Activated T-cell treated with anti-CD3 and anti-CD28 coated beads, Interleukin-2, amount 50 U/mL, for 24 hours (primary cell): ENCODE measurements around the gene UST.
"Not testable (repeated sequence)": the region's sequence is repeated elsewhere in the genome, so short reads cannot be mapped to it uniquely, and the experiment has no call there.

ENCODE experiments used
- DNase-seq: peaks from one replicate; pipeline ENCODE4 v3.0.0-alpha.2; 2020
- H3K27ac Mint-ChIP-seq: 2 replicates; pipeline ENCODE4 v1.8.0; 2020; ENCODE audit warnings: mild to moderate bottlenecking, mixed read lengths
- H3K27me3 Mint-ChIP-seq: 2 replicates; pipeline ENCODE4 v1.8.0; 2020; ENCODE audit warnings: mixed read lengths
- H3K36me3 Mint-ChIP-seq: 2 replicates; pipeline ENCODE4 v1.8.0; 2020; ENCODE audit warnings: low read depth, mixed read lengths
- H3K4me1 Mint-ChIP-seq: 2 replicates; pipeline ENCODE4 v1.8.0; 2020; ENCODE audit warnings: low read depth, mixed read lengths
- H3K4me3 Mint-ChIP-seq: 2 replicates; pipeline ENCODE4 v1.8.0; 2020; ENCODE audit warnings: mild to moderate bottlenecking, moderate library complexity, mixed read lengths
- H3K9me3 Mint-ChIP-seq: 2 replicates; pipeline ENCODE4 v1.8.0; 2020; ENCODE audit warnings: mixed read lengths

UST gene

DNA sequence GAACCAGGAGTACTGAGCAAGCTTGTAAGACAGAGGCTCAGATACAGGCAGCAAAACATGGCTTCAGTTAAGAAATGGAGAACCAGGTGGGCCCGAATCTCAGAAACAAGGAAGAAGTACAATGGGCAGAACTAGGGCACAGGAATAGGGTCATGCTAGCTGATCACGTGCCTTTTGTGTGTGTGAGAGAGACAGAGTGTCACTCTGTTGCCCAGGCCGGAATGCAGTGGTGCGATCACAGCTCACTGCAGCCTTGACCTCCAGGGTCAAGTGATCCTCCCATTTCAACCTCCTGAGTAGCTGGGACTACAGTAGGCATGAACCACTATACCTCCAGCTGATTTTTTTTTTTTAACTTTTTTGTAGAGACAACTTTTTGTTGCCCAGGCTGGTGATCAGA, 257.8 kb downstream of the UST start:
- DNase-seq, result no peak
- Mint-ChIP-seq H3K9me3 (peaks cover 16% of the 10 kb centered on the region), H3K4me1 (peaks cover 8% of the 10 kb centered on the region), H3K4me3 (no peak overlapping the region), H3K27ac (no peak overlapping the region), H3K27me3 (peaks cover 3% of the 10 kb centered on the region), H3K36me3 (peaks cover 7% of the 10 kb centered on the region)

- H3K4me3 Mint-ChIP-seq, DNase-seq, H3K27me3 Mint-ChIP-seq, H3K9me3 Mint-ChIP-seq, H3K4me1 Mint-ChIP-seq, H3K27ac Mint-ChIP-seq, H3K36me3 Mint-ChIP-seq: not testable (repeated sequence)
Measured at GRCh38 chr6:149006236-149006635, 259.4 kb downstream of the UST start.

DNA sequence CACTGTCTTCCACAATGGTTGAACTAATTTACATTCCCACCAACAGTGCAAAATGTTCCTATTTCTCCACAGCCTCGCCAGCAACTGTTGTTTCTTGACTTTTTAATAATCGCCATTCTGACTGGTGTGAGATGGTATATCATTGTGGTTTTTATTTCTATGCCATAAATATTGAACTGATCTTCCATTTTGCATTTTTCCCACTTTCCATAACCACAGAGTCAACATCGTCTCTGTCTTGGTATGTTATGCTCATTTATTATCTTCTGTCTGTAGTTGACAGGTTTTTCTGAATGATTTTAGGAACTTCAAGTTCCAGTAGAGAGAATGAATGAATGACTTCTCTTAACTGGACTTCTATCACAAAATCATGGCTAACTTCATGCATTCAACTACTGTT, 259.8 kb downstream of the UST start:
- H3K4me3 Mint-ChIP-seq, result no peak overlapping the region
- H3K4me1 Mint-ChIP-seq, result no peaks in the 10 kb centered on the region

DNA sequence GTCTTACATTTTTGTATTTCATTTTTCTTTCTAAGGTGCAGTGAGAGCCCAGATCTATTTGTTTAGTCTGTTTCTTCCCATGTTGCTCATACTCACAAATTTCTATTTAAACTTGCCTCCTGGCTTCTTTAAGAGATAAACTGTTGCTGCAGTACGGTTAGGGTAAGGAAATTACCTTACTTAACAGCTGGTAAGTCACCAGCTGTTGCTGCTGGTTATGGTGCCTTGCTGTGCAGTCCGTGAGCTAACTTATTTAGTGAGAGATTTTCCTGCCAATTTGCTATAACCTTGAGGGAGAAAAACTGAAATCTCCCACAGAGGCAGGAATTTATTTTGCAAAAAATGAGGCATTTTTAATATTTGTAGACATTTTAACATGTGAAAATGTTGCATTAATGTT, 261.0 kb downstream of the UST start:
- H3K27me3 Mint-ChIP-seq, result peaks cover 3% of the 10 kb centered on the region
- no peak for DNase-seq
- no peaks in the 10 kb centered on the region for H3K36me3 Mint-ChIP-seq
- no peak overlapping the region for H3K4me3 Mint-ChIP-seq
- no peak overlapping the region for H3K27ac Mint-ChIP-seq
- H3K4me1 Mint-ChIP-seq, result no peaks in the 10 kb centered on the region
- no peaks in the 10 kb centered on the region for H3K9me3 Mint-ChIP-seq

More for the DNA sequence above, 259.8 kb downstream of the UST start:
- no peaks in the 10 kb centered on the region for H3K36me3 Mint-ChIP-seq
- H3K27me3 Mint-ChIP-seq, result peaks cover 3% of the 10 kb centered on the region
- H3K9me3 Mint-ChIP-seq, result peaks cover 3% of the 10 kb centered on the region
- no peak overlapping the region for H3K27ac Mint-ChIP-seq
- no peak for DNase-seq

DNA sequence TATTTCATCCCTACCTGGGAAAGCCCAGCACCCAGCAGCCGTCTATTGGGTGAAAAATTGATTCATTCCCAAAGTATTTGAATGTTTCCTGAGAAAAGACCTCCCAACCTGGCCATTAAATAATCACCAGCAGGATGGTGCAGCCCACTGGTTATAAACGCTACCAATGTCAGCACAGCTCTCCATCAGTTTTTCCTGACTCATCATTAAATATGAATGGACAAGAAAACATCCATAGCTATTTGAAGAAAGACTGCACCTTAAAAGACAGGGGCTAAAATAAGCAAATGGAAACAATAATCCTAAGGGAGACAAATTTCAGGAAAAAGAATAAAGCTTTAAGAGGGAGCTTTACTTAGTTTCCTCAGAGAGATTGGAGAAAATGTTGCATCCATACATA, 261.9 kb downstream of the UST start:
- Mint-ChIP-seq H3K4me3 (no peak overlapping the region), H3K4me1 (no peaks in the 10 kb centered on the region), H3K9me3 (no peaks in the 10 kb centered on the region), H3K27ac (no peak overlapping the region), H3K36me3 (no peaks in the 10 kb centered on the region), H3K27me3 (peaks cover 3% of the 10 kb centered on the region)
- no peak for DNase-seq

GRCh38 chr6:149012040-149012545, 265.3 kb downstream of the UST start:
- H3K27ac Mint-ChIP-seq, result no peak overlapping the region
- no peak for DNase-seq
- no peaks in the 10 kb centered on the region for H3K4me1 Mint-ChIP-seq
- no peaks in the 10 kb centered on the region for H3K36me3 Mint-ChIP-seq
- no peaks in the 10 kb centered on the region for H3K9me3 Mint-ChIP-seq
- no peak overlapping the region for H3K4me3 Mint-ChIP-seq
- H3K27me3 Mint-ChIP-seq, result no peaks in the 10 kb centered on the region

DNA sequence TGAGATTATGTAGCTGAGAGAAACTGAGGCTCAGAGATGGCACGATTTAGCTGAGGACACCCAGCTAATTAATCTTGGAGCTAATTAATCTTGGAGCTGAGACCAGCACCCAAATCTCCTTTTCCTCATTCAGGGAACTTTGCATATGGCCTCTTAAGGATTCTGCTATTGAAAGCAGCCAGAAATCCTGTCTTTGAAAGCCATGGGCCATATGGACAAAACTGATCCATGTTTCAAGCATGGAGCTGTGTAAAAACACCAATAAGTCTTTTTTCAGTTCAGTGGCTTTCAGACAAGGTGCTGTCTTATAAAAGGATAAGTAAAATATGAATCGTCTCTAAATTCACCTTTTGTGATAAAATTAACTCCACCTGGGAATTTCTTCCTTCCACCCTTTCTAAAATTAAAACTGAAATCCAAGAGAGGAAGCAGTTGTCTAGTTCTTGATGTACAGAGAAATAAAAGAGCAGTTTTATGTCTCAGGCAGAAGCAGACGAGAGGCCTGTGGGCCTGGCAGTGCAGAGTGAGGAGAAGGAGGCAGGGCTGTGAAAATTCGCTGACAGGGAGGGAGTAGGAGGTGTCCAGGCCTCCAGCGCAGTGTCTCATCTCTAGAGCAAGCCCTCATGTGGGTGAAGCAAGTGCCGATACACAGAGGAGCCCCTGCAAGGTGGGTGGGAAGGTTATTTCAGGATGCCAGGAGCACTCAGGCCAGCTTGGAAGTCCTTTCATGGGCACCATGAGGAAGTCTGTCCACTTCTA, 266.9 kb downstream of the UST start:
- Mint-ChIP-seq H3K9me3 (no peaks in the 10 kb centered on the region), H3K27me3 (no peaks in the 10 kb centered on the region), H3K4me3 (no peak overlapping the region), H3K36me3 (no peaks in the 10 kb centered on the region), H3K27ac (no peak overlapping the region), H3K4me1 (no peaks in the 10 kb centered on the region)
- no peak for DNase-seq

DNA sequence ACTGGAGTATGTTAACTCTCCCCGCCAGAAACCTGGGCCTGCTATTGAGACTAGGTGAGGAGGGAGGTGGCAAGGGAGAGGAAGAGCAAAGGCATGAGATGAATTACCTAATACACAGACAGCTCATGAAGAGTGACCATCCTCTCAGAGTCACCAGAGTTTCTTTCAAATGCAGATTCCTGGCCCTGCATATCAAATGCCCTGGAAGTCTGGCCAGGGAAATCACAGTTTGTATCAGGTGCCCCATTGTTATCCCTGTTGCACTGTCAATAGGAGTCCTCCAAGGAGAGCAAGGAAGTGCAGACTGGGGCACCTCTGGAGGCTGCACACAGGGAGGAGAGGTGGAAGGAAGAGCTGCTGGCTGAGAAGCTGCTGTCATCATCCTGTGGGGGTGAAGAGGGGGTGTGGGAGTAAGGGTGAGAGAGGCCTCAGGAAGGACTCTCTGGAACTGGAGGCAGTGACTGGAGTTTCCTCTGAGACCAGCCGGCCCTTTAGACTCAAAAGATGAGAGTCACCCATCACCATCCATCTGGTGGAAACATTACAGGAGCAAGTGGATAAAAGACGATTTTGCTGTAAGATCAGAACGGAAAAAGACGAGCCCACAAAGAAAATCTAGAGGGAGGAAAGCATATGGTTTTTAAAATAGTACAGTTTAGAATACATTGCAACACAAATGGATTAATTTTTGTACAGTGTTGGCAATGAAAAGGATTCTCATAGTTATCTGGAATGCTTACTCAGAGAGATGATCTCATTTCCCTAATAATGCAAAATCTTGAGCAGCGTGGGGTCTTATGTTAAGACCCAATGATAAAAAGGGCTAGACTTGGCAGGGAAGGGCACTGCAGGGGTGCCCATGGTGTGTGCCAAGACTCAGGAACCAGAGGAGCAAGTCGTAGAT, 268.1 kb downstream of the UST start:
- no peak overlapping the region for H3K27ac Mint-ChIP-seq
- no peaks in the 10 kb centered on the region for H3K36me3 Mint-ChIP-seq
- no peak for DNase-seq
- no peaks in the 10 kb centered on the region for H3K4me1 Mint-ChIP-seq
- no peak overlapping the region for H3K4me3 Mint-ChIP-seq
- no peaks in the 10 kb centered on the region for H3K27me3 Mint-ChIP-seq
- H3K9me3 Mint-ChIP-seq, result no peaks in the 10 kb centered on the region

GRCh38 chr6:149015535-149016525, 269.0 kb downstream of the UST start:
- Mint-ChIP-seq H3K36me3 (no peaks in the 10 kb centered on the region), H3K4me1 (no peaks in the 10 kb centered on the region), H3K27ac (no peak overlapping the region), H3K4me3 (no peak overlapping the region), H3K9me3 (no peaks in the 10 kb centered on the region), H3K27me3 (no peaks in the 10 kb centered on the region)
- DNase-seq, result no peak

DNA sequence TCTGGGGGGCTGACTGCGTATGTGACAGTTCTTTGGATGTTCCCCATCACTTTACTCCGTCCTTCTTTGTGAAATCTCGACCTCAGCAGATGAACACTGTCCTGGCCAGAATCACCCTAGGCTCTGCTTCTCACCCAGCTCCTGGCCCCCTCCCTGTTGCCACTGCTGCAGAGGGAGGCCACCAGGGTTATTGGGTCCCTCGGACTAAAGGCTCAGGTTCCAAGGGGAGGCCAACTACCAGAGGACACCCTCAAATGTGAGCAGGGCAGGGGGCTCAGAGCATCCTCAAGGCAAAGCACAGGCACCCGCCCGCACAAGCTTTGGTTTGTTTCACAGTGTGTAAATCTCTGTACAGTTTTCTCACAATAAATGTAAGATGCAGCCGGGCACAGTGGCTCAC, 269.9 kb downstream of the UST start:
- H3K36me3 Mint-ChIP-seq, result no peaks in the 10 kb centered on the region
- no peak overlapping the region for H3K4me3 Mint-ChIP-seq
- H3K27ac Mint-ChIP-seq, result no peak overlapping the region
- H3K9me3 Mint-ChIP-seq, result no peaks in the 10 kb centered on the region
- no peaks in the 10 kb centered on the region for H3K27me3 Mint-ChIP-seq
- no peaks in the 10 kb centered on the region for H3K4me1 Mint-ChIP-seq
- no peak for DNase-seq

- DNase-seq, result no peak
- H3K27ac Mint-ChIP-seq, result no peak overlapping the region
- H3K4me3 Mint-ChIP-seq, result no peak overlapping the region
- H3K9me3 Mint-ChIP-seq, result no peaks in the 10 kb centered on the region
- H3K36me3 Mint-ChIP-seq, result peaks cover 3% of the 10 kb centered on the region
- H3K4me1 Mint-ChIP-seq, result no peaks in the 10 kb centered on the region
- no peaks in the 10 kb centered on the region for H3K27me3 Mint-ChIP-seq
Measured at GRCh38 chr6:149020319-149020718, 273.5 kb downstream of the UST start.

GRCh38 chr6:149024361-149024760, 277.5 kb downstream of the UST start:
- Mint-ChIP-seq H3K9me3 (peaks cover 6% of the 10 kb centered on the region), H3K27ac (no peak overlapping the region), H3K4me1 (peaks cover 8% of the 10 kb centered on the region), H3K4me3 (no peak overlapping the region), H3K27me3 (no peaks in the 10 kb centered on the region), H3K36me3 (peaks cover 14% of the 10 kb centered on the region)
- no peak for DNase-seq

GRCh38 chr6:149025061-149025460, 278.2 kb downstream of the UST start:
- Mint-ChIP-seq H3K4me3 (no peak overlapping the region), H3K9me3 (peaks cover 6% of the 10 kb centered on the region), H3K4me1 (peaks cover 15% of the 10 kb centered on the region), H3K27me3 (no peaks in the 10 kb centered on the region), H3K27ac (no peak overlapping the region), H3K36me3 (peaks cover 14% of the 10 kb centered on the region)
- no peak for DNase-seq

- Mint-ChIP-seq H3K4me1 (peaks cover 30% of the 10 kb centered on the region), H3K36me3 (peaks cover 14% of the 10 kb centered on the region), H3K27ac (no peak overlapping the region), H3K9me3 (peaks cover 6% of the 10 kb centered on the region), H3K27me3 (no peaks in the 10 kb centered on the region), H3K4me3 (no peak overlapping the region)
- DNase-seq, result no peak
Measured at GRCh38 chr6:149026530-149026942, 279.7 kb downstream of the UST start.
